ENCODE data around the gene COL27A1. TPM values are rescaled to one million over a fixed set of nuclear protein-coding genes. Genes with fewer than 3 reads are reported as not detected.

The COL27A1 gene
- total and polyA plus RNA-seq, 2 experiments from 2014 or later, result 44.6 to 47.0 TPM

GRCh38 chr9:114246558-114246957 lies 91.2 kb downstream of the COL27A1 start:
- H3K9me3 ChIP-seq (ENCODE audit: low read depth), result no peaks in the 10 kb centered on the region
- no peak overlapping the region for H3K4me2 ChIP-seq
- H4K20me1 ChIP-seq (ENCODE audit: insufficient read depth, poor library complexity, severe bottlenecking), result no peaks in the 10 kb centered on the region
- H2AFZ ChIP-seq, result no peak overlapping the region
- H3K27ac ChIP-seq, result no peak overlapping the region
- no peak for DNase-seq (ENCODE audit: low spot score)
- H3K27me3 ChIP-seq, result no peaks in the 10 kb centered on the region
- 85% methylated on average over 12 of the region's 12 CpGs for WGBS (ENCODE audit: low lambda C conversion rate, missing lambda C conversion rate)
- H3K36me3 ChIP-seq (replicated peaks; ENCODE audit: insufficient read depth, low read depth), result no peaks in the 10 kb centered on the region
- H3K79me2 ChIP-seq, result no peaks in the 10 kb centered on the region
- TF ChIP-seq EZH2phosphoT487 (IDR thresholded peaks at IDR 0.05; ENCODE audit: low read depth, severe bottlenecking, unreplicated experiment), result no peak
- no peak for TF ChIP-seq CTCF (IDR thresholded peaks at IDR 0.05; ENCODE audit: poor library complexity)
- H3K9me2 ChIP-seq (replicated peaks; ENCODE audit: insufficient read depth), result no peaks in the 10 kb centered on the region
- no peak overlapping the region for H3K4me3 ChIP-seq
- peaks cover 13% of the 10 kb centered on the region for H3K4me1 ChIP-seq (ENCODE audit: insufficient read depth)

- Histone ChIP-seq H2AFZ (no peak overlapping the region), H3K9me3 (ENCODE audit: low read depth) (no peaks in the 10 kb centered on the region), H3K36me3 (replicated peaks; ENCODE audit: insufficient read depth, low read depth) (no peaks in the 10 kb centered on the region), H3K4me3 (no peak overlapping the region), H3K79me2 (no peaks in the 10 kb centered on the region), H3K27me3 (no peaks in the 10 kb centered on the region), H4K20me1 (ENCODE audit: insufficient read depth, poor library complexity, severe bottlenecking) (no peaks in the 10 kb centered on the region), H3K4me2 (no peak overlapping the region), H3K4me1 (ENCODE audit: insufficient read depth) (peaks cover 13% of the 10 kb centered on the region), H3K27ac (no peak overlapping the region), H3K9me2 (replicated peaks; ENCODE audit: insufficient read depth) (no peaks in the 10 kb centered on the region)
- WGBS (ENCODE audit: low lambda C conversion rate, missing lambda C conversion rate), result 91% methylated on average over 2 of the region's 2 CpGs
- DNase-seq (ENCODE audit: low spot score), result no peak
- TF ChIP-seq EZH2phosphoT487 (IDR thresholded peaks at IDR 0.05; ENCODE audit: low read depth, severe bottlenecking, unreplicated experiment) (no peak), EZH2 (IDR thresholded peaks at IDR 0.05; ENCODE audit: borderline replicate concordance) (no peak), CTCF (IDR thresholded peaks at IDR 0.05; ENCODE audit: poor library complexity) (no peak)
Measured at GRCh38 chr9:114247077-114247476, 91.7 kb downstream of the COL27A1 start.

- 90% methylated on average over 5 of the region's 5 CpGs for WGBS (ENCODE audit: low lambda C conversion rate, missing lambda C conversion rate)
- Histone ChIP-seq H3K9me2 (replicated peaks; ENCODE audit: insufficient read depth) (no peaks in the 10 kb centered on the region), H4K20me1 (ENCODE audit: insufficient read depth, poor library complexity, severe bottlenecking) (no peaks in the 10 kb centered on the region), H3K36me3 (replicated peaks; ENCODE audit: insufficient read depth, low read depth) (no peaks in the 10 kb centered on the region), H3K27me3 (no peaks in the 10 kb centered on the region), H3K4me3 (no peak overlapping the region), H3K79me2 (no peaks in the 10 kb centered on the region), H3K27ac (no peak overlapping the region), H3K4me2 (no peak overlapping the region), H3K9me3 (ENCODE audit: low read depth) (no peaks in the 10 kb centered on the region), H3K4me1 (ENCODE audit: insufficient read depth) (peaks cover 13% of the 10 kb centered on the region), H2AFZ (no peak overlapping the region)
- no peak for DNase-seq (ENCODE audit: low spot score)
- no peak for TF ChIP-seq EZH2phosphoT487 (IDR thresholded peaks at IDR 0.05; ENCODE audit: low read depth, severe bottlenecking, unreplicated experiment)
- TF ChIP-seq EZH2 (IDR thresholded peaks at IDR 0.05; ENCODE audit: borderline replicate concordance), result no peak
- no peak for TF ChIP-seq CTCF (IDR thresholded peaks at IDR 0.05; ENCODE audit: poor library complexity)
Measured at GRCh38 chr9:114247491-114247890, 92.2 kb downstream of the COL27A1 start.

DNA sequence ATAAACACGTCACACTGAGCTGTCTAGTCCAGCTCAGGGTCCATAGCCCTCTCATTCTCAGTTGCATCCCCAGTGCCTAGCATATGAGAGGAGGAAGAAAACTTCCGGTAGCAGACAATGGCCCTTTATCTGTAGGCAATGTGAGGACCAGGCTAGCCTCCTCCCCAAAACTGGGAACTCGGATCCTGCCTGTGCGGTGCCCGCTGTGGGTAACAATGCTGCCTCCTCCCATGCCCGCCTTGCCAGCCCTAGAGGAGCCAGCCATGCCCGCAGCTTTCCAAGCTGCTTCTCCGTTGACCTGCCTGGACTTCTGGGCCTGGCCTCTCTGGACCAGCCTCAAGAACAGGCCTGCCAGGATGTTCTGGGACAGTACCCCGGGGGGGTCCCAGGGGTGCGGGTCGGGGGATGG lies 93.0 kb downstream of the COL27A1 start:
- H3K4me2 ChIP-seq, result no peak overlapping the region
- 94% methylated on average over 11 of the region's 11 CpGs for whole genome bisulfite sequencing (ENCODE audit: low lambda C conversion rate, missing lambda C conversion rate)
- TF ChIP-seq EZH2 (IDR thresholded peaks at IDR 0.05; ENCODE audit: borderline replicate concordance) (no peak), CTCF (IDR thresholded peaks at IDR 0.05; ENCODE audit: poor library complexity) (no peak), EZH2phosphoT487 (IDR thresholded peaks at IDR 0.05; ENCODE audit: low read depth, severe bottlenecking, unreplicated experiment) (no peak)
- H3K4me1 ChIP-seq (ENCODE audit: insufficient read depth), result peaks cover 13% of the 10 kb centered on the region
- DNase-seq (ENCODE audit: low spot score), result no peak
- H3K9me3 ChIP-seq (ENCODE audit: low read depth), result no peaks in the 10 kb centered on the region
- H3K36me3 ChIP-seq (replicated peaks; ENCODE audit: insufficient read depth, low read depth), result no peaks in the 10 kb centered on the region
- H3K27me3 ChIP-seq, result no peaks in the 10 kb centered on the region
- H2AFZ ChIP-seq, result no peak overlapping the region
- H3K27ac ChIP-seq, result peak overlapping the region; percentile 48
- H4K20me1 ChIP-seq (ENCODE audit: insufficient read depth, poor library complexity, severe bottlenecking), result no peaks in the 10 kb centered on the region
- H3K4me3 ChIP-seq, result no peak overlapping the region
- no peaks in the 10 kb centered on the region for H3K9me2 ChIP-seq (replicated peaks; ENCODE audit: insufficient read depth)
- no peaks in the 10 kb centered on the region for H3K79me2 ChIP-seq
